Gastrocnemius medialis (tissue), 4 donors: Measurements from ENCODE around the gene SON. TPM values are rescaled to one million over a fixed set of nuclear protein-coding genes. Genes with fewer than 3 reads are reported as not detected.

Experiments used
- ATAC-seq, 2 donors: fragments of 150-250 bp; one replicate each; pipeline ENCODE4 v1.9.1; 2016
- DNase-seq, 2 donors: peaks; one replicate each; pipeline ENCODE4 v3.0.0-alpha.2; 2019
- H3K27ac ChIP-seq, 4 donors: fragments of 200-600 bp; sonication (generic); 1 replicate in 1 of 4; 2 replicates in 3 of 4; pipeline ENCODE4 v1.5.1; 2016 to 2018; ENCODE audit warnings: mild to moderate bottlenecking in 2 of 4, moderate library complexity in 1 of 4
- H3K27me3 ChIP-seq, 3 donors: fragments of 200-600 bp; sonication (generic) in 2 of 3; 1 replicate in 1 of 3; 2 replicates in 2 of 3; pipeline versions ENCODE4 v1.5.1 to v1.6.0; 2016 to 2019; ENCODE audit warnings: mild to moderate bottlenecking in 1 of 3, moderate library complexity in 1 of 3
- H3K36me3 ChIP-seq, 2 donors: fragments of 200-600 bp; sonication (generic) in 1 of 2; one replicate each; pipeline ENCODE4 v1.5.1; 2017 to 2018
- H3K4me1 ChIP-seq, 2 donors: fragments of 200-600 bp; sonication (generic) in 1 of 2; one replicate each; pipeline ENCODE4 v1.5.1; 2016 to 2017; ENCODE audit warnings: mild to moderate bottlenecking in 2 of 2
- H3K4me3 ChIP-seq, 4 donors: fragments of 200-600 bp; sonication (generic) in 3 of 4; 1 replicate in 1 of 4; 2 replicates in 3 of 4; pipeline ENCODE4 v1.5.1; 2016 to 2019; ENCODE audit warnings: mild to moderate bottlenecking in 2 of 4
- H3K9me3 ChIP-seq, 3 donors: fragments of 200-600 bp; sonication (generic) in 2 of 3; 1 replicate in 1 of 3; 2 replicates in 2 of 3; pipeline ENCODE4 v1.5.1; 2016 to 2019
- CTCF ChIP-seq, 5 experiments: fragments of 450-650 bp in 3 of 5; fragments of 200-600 bp in 2 of 5; sonication (generic) in 2 of 5; IDR thresholded peaks in 4 of 5; conservative IDR thresholded peaks in 1 of 5; 1 replicate in 4 of 5; 2 replicates in 1 of 5; pipeline ENCODE4 v1.5.1; 2016 to 2019; ENCODE audit warnings: antibody characterized with exemption in 5 of 5, mild to moderate bottlenecking in 3 of 5, moderate library complexity in 3 of 5
- POLR2A ChIP-seq, 2 donors: fragments of 450-650 bp; IDR thresholded peaks; one replicate each; pipeline ENCODE4 v1.6.1; 2017; ENCODE audit warnings: antibody characterized with exemption in 2 of 2, mild to moderate bottlenecking in 2 of 2, moderate library complexity in 2 of 2
- in situ Hi-C, 4 donors: fragments of 200-750 bp; cut with MboI; loops; one replicate each; pipeline versions ENCODE4 v1.15.0 to v1.8.0; 2017; ENCODE audit warnings: low sequenced_read_pairs in 4 of 4
- intact Hi-C: fragments of 100-400 bp; cut with DNase I; formaldehyde crosslinking; loops from one replicate; pipeline ENCODE4 v1.15.1; 2023; ENCODE audit warnings: low total_unique reads
- total RNA-seq, 4 donors: library from RNA; depleted of rRNA; stranded (reverse); fragments of >200 nt; gene quantifications; one replicate each; pipeline versions ENCODE4 v1.1.0 to v1.2.3, GENCODE V29; 2016

SON gene
- total RNA-seq, 4 donors from 2014 or later: 109 to 390 (median 126) TPM

- intact Hi-C loops (loop anchor here (5.0 kb wide), 1 partner anchor 769 kb away; the partner anchor contains the start of gene PAXBP1), in situ Hi-C loops (loop anchor here in 1 of 4 donors (25.0 kb wide), 1 partner anchor 779 kb away; the partner anchor contains the start of gene PAXBP1)
- Histone ChIP-seq H3K9me3 (no peaks in the 10 kb centered on the region), H3K4me1 (peaks cover 31 to 34% of the 10 kb centered on the region in 2 donors), H3K27me3 (no peaks in the 10 kb centered on the region), H3K27ac (peak overlapping the region; percentile 95 to 99 (median 99)), H3K4me3 (peak overlapping the region; percentile 71 to 85 (median 79)), H3K36me3 (peaks cover 0 to 25% of the 10 kb centered on the region in 2 donors)
- TF ChIP-seq POLR2A (IDR thresholded peaks at IDR 0.05): no peak
- no peak for TF ChIP-seq CTCF (IDR thresholded peaks at IDR 0.05 in 4 of 5, conservative IDR thresholded peaks at IDR 0.05 in 1 of 5)
- DNase-seq: no peak
- no peak for ATAC-seq
Observed at GRCh38 chr21:33541105-33541711, 1.6 kb upstream of the SON start.

- ATAC-seq (peak; percentile 70 to 76), DNase-seq (peak; percentile 78 to 81)
- TF ChIP-seq POLR2A (IDR thresholded peaks at IDR 0.05): peak; percentile 30 to 83
- TF ChIP-seq CTCF (IDR thresholded peaks at IDR 0.05 in 4 of 5, conservative IDR thresholded peaks at IDR 0.05 in 1 of 5): no peak
- Histone ChIP-seq H3K9me3 (no peaks in the 10 kb centered on the region), H3K36me3 (peaks cover 0 to 23% of the 10 kb centered on the region in 2 donors), H3K4me1 (peaks cover 31 to 38% of the 10 kb centered on the region in 2 donors), H3K4me3 (peak within 1 kb of the TSS; percentile 71 to 85 (median 79)), H3K27ac (peak within 1 kb of the TSS; percentile 95 to 99 (median 99)), H3K27me3 (no peaks in the 10 kb centered on the region)
- intact Hi-C loops: loop anchor here (1.0 to 5.0 kb wide), 4 partner anchors 47 to 770 kb away; partner anchors contain the start of genes DNAJC28, DONSON, ITSN1 and PAXBP1
- in situ Hi-C loops: loop anchor here in 1 of 4 donors (25.0 kb wide), 1 partner anchor 780 kb away; the partner anchor contains the start of gene PAXBP1
Observed at GRCh38 chr21:33541756-33542639, 840 bp upstream of the SON start, which contains the start of gene GART. Gene GART, minus strand, starts transcription at chr21:33542117. Its CDS starts 2,802 bp downstream, at chr21:33539315.

GRCh38 chr21:33543505-33544129, 779 bp downstream of the SON start:
- H3K36me3 ChIP-seq: peaks cover 0 to 23% of the 10 kb centered on the region in 2 donors
- TF ChIP-seq POLR2A (IDR thresholded peaks at IDR 0.05) (no peak), CTCF (IDR thresholded peaks at IDR 0.05 in 4 of 5, conservative IDR thresholded peaks at IDR 0.05 in 1 of 5) (no peak)
- DNase-seq (peak in 1 of 2 donors; percentile 65), ATAC-seq (peak; percentile 36 to 41)
- intact Hi-C loops (loop anchor here (1.0 to 5.0 kb wide), 4 partner anchors 45 to 771 kb away; partner anchors contain the start of genes DONSON and PAXBP1), in situ Hi-C loops (loop anchor here in 1 of 4 donors (25.0 kb wide), 1 partner anchor 781 kb away; the partner anchor contains the start of gene PAXBP1)
- no peaks in the 10 kb centered on the region for H3K9me3 ChIP-seq
- H3K27ac ChIP-seq: peak overlapping the region; percentile 95 to 99 (median 99)
- peak overlapping the region; percentile 68 to 85 (median 74) for H3K4me3 ChIP-seq
- H3K4me1 ChIP-seq: peaks cover 31 to 38% of the 10 kb centered on the region in 2 donors
- H3K27me3 ChIP-seq: no peaks in the 10 kb centered on the region
